ENCODE measurements around the gene GDPD5. TPM values are rescaled to one million over a fixed set of nuclear protein-coding genes. Genes with fewer than 3 reads are reported as not detected.

Gene GDPD5
- total and polyA plus RNA-seq, 10 of the 15 experiments (the other 5 are each of a cell fraction or from before 2014, with no cell fraction given), result 0.10 to 30.0 (median 6.7) TPM

- Histone ChIP-seq H3K4me1 (ENCODE audit: control insufficient read depth, insufficient read depth, low read length) (peaks cover 5% of the 10 kb centered on the region), H3K4me2 (ENCODE audit: control insufficient read depth, insufficient read depth) (no peak overlapping the region), H3K36me3 (ENCODE audit: control insufficient read depth in 2 of 2, insufficient read depth in 2 of 2, low read length in 1 of 2) (peaks cover 4 to 12% of the 10 kb centered on the region in 2 experiments; a peak in 3 of 4 replicates), H4K20me1 (ENCODE audit: control insufficient read depth, insufficient read depth) (no peaks in the 10 kb centered on the region), H2AFZ (ENCODE audit: control insufficient read depth, low read depth, low read length) (no peak overlapping the region), H3K79me2 (ENCODE audit: control insufficient read depth, insufficient read depth, low read length) (peaks cover 19% of the 10 kb centered on the region), H3K27me3 (replicated peaks in 1 of 2; ENCODE audit: control insufficient read depth in 2 of 2, insufficient read depth in 2 of 2, low read length in 1 of 2) (no peaks in the 10 kb centered on the region), H3K9me3 (replicated peaks; ENCODE audit: control insufficient read depth, insufficient read depth, low read length) (no peaks in the 10 kb centered on the region), H3K9ac (ENCODE audit: control insufficient read depth, insufficient read depth, low read length) (no peak overlapping the region), H3K27ac (ENCODE audit: control insufficient read depth, insufficient read depth) (no peak overlapping the region), H3K4me3 (no peak overlapping the region)
- SMC1A ChIA-PET (ENCODE audit: uncharacterized antibody, unreplicated experiment), result interaction anchor here (0.5 to 1.0 kb wide), 3 partner anchors 9 to 237 kb away, joined by 3 to 4 read pairs (median 3); no protein-coding TSS in a partner anchor
- TF ChIP-seq POLR2A (IDR thresholded peaks at IDR 0.05; ENCODE audit: low read depth, low read length), result peak; percentile 48
- no peak for TF ChIP-seq ATF3 (IDR thresholded peaks at IDR 0.05; ENCODE audit: borderline replicate concordance, extremely low read depth, low read depth, low read length)
- no peak for TF ChIP-seq MTA3 (IDR thresholded peaks at IDR 0.05; ENCODE audit: borderline replicate concordance, low read length)
- intact Hi-C loops (cut with micrococcal nuclease; ENCODE audit: unreplicated experiment) (no loop called here), in situ Hi-C loops (cut with MboI) (no loop called here)
- DNase-seq (ENCODE audit: low read depth, low spot score), result no peak
- no peak for ATAC-seq
- POLR2A ChIA-PET, result interaction anchor here (1.0 kb wide), 1 partner anchor 30 kb away, joined by 3 read pairs; no protein-coding TSS in a partner anchor
- CTCF ChIA-PET, result no interaction called here
- 91% methylated on average over 43 of the region's 43 CpGs for WGBS (ENCODE audit: insufficient coverage, insufficient replicate concordance, low lambda C conversion rate, missing lambda C conversion rate)
- FAIRE-seq, result no peak
- RAD21 ChIA-PET (ENCODE audit: unreplicated experiment), result no interaction called here
- no TSS peak for BruUV-seq (replicated peaks)
Measured at GRCh38 chr11:75565916-75566762, 40.4 kb upstream of the GDPD5 start.

- ChIA-PET SMC1A (ENCODE audit: uncharacterized antibody, unreplicated experiment) (interaction anchor here (0.5 to 1.0 kb wide), 3 partner anchors 10 to 236 kb away, joined by 3 to 4 read pairs (median 3); no protein-coding TSS in a partner anchor), RAD21 (ENCODE audit: unreplicated experiment) (no interaction called here), POLR2A (interaction anchor here (0.7 kb wide), 1 partner anchor 11 kb away, joined by 3 read pairs; no protein-coding TSS in a partner anchor), CTCF (no interaction called here)
- FAIRE-seq, result no peak
- Histone ChIP-seq H3K4me2 (ENCODE audit: control insufficient read depth, insufficient read depth) (no peak overlapping the region), H4K20me1 (ENCODE audit: control insufficient read depth, insufficient read depth) (no peaks in the 10 kb centered on the region), H3K9me3 (replicated peaks; ENCODE audit: control insufficient read depth, insufficient read depth, low read length) (no peaks in the 10 kb centered on the region), H3K27me3 (replicated peaks in 1 of 2; ENCODE audit: control insufficient read depth in 2 of 2, insufficient read depth in 2 of 2, low read length in 1 of 2) (no peaks in the 10 kb centered on the region), H3K27ac (ENCODE audit: control insufficient read depth, insufficient read depth) (no peak overlapping the region), H3K9ac (ENCODE audit: control insufficient read depth, insufficient read depth, low read length) (no peak overlapping the region), H3K36me3 (ENCODE audit: control insufficient read depth in 2 of 2, insufficient read depth in 2 of 2, low read length in 1 of 2) (peaks cover 4 to 10% of the 10 kb centered on the region in 2 experiments; a peak in 3 of 4 replicates), H3K79me2 (ENCODE audit: control insufficient read depth, insufficient read depth, low read length) (peaks cover 19% of the 10 kb centered on the region), H3K4me3 (no peak overlapping the region), H2AFZ (ENCODE audit: control insufficient read depth, low read depth, low read length) (no peak overlapping the region), H3K4me1 (ENCODE audit: control insufficient read depth, insufficient read depth, low read length) (peaks cover 5% of the 10 kb centered on the region)
- DNase-seq (ENCODE audit: low read depth, low spot score), result no peak
- intact Hi-C loops (cut with micrococcal nuclease; ENCODE audit: unreplicated experiment), result no loop called here
- no peak for ATAC-seq
- BruUV-seq (replicated peaks), result no TSS peak
- WGBS (ENCODE audit: insufficient coverage, insufficient replicate concordance, low lambda C conversion rate, missing lambda C conversion rate), result 75% methylated on average over 5 of the region's 5 CpGs
- in situ Hi-C loops (cut with MboI), result no loop called here
- no peak for TF ChIP-seq TBL1XR1 (IDR thresholded peaks at IDR 0.05; ENCODE audit: low read depth, low read length)
- no peak for TF ChIP-seq NR2C1 (IDR thresholded peaks at IDR 0.05)
- TF ChIP-seq NRF1 (conservative IDR thresholded peaks at IDR 0.05; ENCODE audit: low read depth, low read length), result no peak
- TF ChIP-seq RCOR1 (conservative IDR thresholded peaks at IDR 0.05; ENCODE audit: low read depth, low read length), result no peak
- no peak for TF ChIP-seq SP1 (IDR thresholded peaks at IDR 0.05; ENCODE audit: low read depth, low read length)
- TF ChIP-seq ZNF274 (IDR thresholded peaks at IDR 0.05; ENCODE audit: insufficient read depth, insufficient read length), result no peak
- no peak for TF ChIP-seq ZBTB40 (IDR thresholded peaks at IDR 0.05; ENCODE audit: borderline replicate concordance)
Measured at GRCh38 chr11:75565221-75565814, 39.6 kb upstream of the GDPD5 start.
